H1 (cell line): ENCODE data around the gene RBM34.

Source experiments
- ATF2 ChIP-seq: IDR thresholded peaks from 2 replicates; pipeline ENCODE4 v1.6.1; 2012; ENCODE audit warnings: low read length, inconsistent platforms
- ATF3 ChIP-seq: IDR thresholded peaks from 2 replicates; pipeline ENCODE4 v1.6.1; 2011; ENCODE audit warnings: low read depth, mild to moderate bottlenecking, low read length; ENCODE audit not compliant: insufficient read depth
- BACH1 ChIP-seq: IDR thresholded peaks from 2 replicates; pipeline ENCODE4 v1.6.1; 2012; ENCODE audit warnings: low read length, improper control_type of control experiment
- CHD1 ChIP-seq: IDR thresholded peaks from 2 replicates; pipeline ENCODE4 v1.6.1; 2012; ENCODE audit warnings: low read depth, low read length, improper control_type of control experiment
- CTCF ChIP-seq, 3 experiments: IDR thresholded peaks; 1 replicate in 2 of 3; 2 replicates in 1 of 3; pipeline versions ENCODE4 v1.5.1 to v1.6.1; 2011; ENCODE audit warnings: low read length in 3 of 3, mild to moderate bottlenecking in 3 of 3, inconsistent platforms in 2 of 3, low read depth in 1 of 3, moderate library complexity in 1 of 3; ENCODE audit not compliant: insufficient read depth in 1 of 3; ENCODE audit errors: control extremely low read depth in 1 of 3
- EZH2 ChIP-seq: fragments of 200-600 bp; sonication (generic); IDR thresholded peaks from 2 replicates; pipeline ENCODE4 v1.7.1; 2012; ENCODE audit warnings: low read depth, mild to moderate bottlenecking, moderate library complexity, low read length, inconsistent platforms; ENCODE audit not compliant: severe bottlenecking
- JUN ChIP-seq: IDR thresholded peaks from 2 replicates; pipeline ENCODE4 v1.6.1; 2011; ENCODE audit warnings: low read depth, mild to moderate bottlenecking, improper control_type of control experiment, low read length
- MAX ChIP-seq: IDR thresholded peaks from 2 replicates; pipeline ENCODE4 v1.6.1; 2012; ENCODE audit warnings: inconsistent platforms
- POLR2AphosphoS5 ChIP-seq: IDR thresholded peaks from 2 replicates; pipeline ENCODE4 v1.6.1; 2011; ENCODE audit warnings: low read depth, low read length
- TEAD4 ChIP-seq: IDR thresholded peaks from 2 replicates; pipeline ENCODE4 v1.6.1; 2012; ENCODE audit warnings: low read depth, low read length, inconsistent platforms, mixed read lengths

- TF ChIP-seq ATF3 = no peak
- no peak for TF ChIP-seq POLR2AphosphoS5
- TF ChIP-seq EZH2 = no peak
- TF ChIP-seq CTCF (IDR thresholded peaks at IDR 0.05; ENCODE audit: control extremely low read depth in 1 of 3, insufficient read depth in 1 of 3, low read depth in 1 of 3, low read length in 3 of 3) = no peak
- TF ChIP-seq CHD1 = no peak
- TF ChIP-seq JUN = no peak
- TF ChIP-seq TEAD4 = no peak
- no peak for TF ChIP-seq MAX
- TF ChIP-seq ATF2 = no peak
- TF ChIP-seq BACH1 = no peak
These were observed 36.4 kb downstream of the RBM34 start for GRCh38 chr1:235124665-235125064.
